Iris pigment epithelial cell (primary cell): ENCODE data around the gene MANBA.

Experiments used
- DNase-seq: peaks from one replicate; pipeline ENCODE4 v3.0.0-alpha.2; 2011; ENCODE audit warnings: low read depth

The MANBA gene

DNA sequence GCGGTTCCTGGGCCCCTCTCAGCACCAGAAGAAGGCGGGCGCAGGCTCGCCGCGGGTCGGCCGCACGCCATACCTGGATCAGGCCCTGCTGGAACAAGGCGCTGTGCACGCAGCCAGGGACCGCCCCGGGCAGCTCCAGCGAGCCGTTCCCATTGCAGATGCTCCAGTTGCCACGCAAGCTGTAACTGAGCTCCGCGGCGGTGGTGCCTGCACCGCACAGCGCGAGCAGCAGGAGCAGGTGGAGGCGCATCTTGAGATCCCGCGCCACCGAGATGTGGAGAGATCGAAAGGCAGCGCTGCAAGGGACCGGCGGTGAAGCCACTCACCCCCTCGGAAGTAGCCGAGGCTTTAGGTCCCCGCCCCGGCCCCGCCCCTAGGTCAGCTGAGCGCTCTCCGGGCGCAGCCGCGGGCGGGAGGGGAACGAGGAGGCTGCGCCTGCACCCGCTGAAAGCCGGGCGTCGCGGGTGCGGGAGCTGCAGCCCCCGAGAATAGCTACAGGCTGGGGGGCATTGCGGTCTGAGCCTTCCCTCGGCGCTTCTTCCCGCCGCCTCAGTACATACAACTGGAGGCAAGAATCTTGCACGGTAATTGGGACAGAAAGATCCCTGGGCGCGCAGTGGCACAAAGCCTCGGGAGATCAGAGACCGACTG lies at the start of gene MANBA:
Gene MANBA (minus strand): TSS at position 324 of the 651 bp plus-strand sequence. CDS start 74 bp downstream, at position 250.
- peak; percentile 81 for DNase-seq

DNA sequence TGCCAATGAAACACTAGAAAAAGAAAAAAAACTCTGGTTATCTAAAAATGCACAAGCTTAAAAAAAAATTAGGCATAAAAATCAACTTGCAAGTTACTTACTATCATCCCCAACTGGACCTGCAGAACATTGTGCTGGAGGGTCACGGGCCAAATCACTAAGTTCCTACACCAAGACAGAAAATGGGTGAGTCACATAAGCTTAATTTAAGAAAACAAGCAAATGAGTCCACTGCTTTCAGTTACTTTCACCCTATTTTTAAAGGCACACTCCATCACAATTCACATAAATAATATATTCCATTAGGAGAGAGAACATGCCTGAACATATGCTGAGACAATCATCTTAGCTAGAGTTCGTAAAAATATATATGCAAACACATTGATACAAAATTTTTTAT lies 48.9 kb upstream of the MANBA start:
- peak; percentile 41 for DNase-seq

DNA sequence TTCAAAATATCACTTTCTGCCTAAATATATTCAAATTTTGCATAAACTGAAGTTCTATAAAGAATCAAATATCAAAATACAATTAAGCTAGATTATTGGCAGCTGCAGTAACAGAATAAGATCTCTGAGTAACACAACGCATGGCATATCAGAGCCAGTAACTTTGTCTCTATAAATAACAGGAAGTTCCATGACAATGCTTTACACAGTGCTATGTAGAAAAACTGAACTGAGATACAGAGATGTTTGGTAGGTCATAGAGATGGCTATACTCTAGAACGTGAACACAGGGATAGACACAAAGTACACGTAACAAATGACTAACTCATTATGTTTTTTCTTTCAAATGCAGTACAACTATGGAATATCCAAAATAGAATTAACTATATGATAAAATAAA lies 48.4 kb upstream of the MANBA start:
- DNase-seq, result no peak

DNA sequence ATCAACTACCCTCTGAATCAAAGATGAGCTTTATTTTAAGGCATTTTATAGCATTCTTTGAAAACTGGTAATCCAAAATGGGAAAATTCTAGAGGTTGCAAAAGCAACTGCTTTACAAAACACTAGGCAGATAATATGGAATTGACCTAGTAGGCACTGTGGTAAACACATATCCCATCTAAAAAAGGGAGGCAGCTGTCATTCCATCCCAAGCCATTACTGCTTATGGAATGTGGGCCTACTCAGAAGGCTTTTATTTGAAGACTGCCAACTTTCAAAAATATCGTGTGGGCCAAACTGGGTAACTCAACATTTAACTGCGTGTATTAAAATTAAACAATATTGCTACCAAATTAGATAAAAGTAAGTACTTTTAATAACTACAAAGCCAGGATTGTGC lies 47.2 kb upstream of the MANBA start:
- no peak for DNase-seq

DNA sequence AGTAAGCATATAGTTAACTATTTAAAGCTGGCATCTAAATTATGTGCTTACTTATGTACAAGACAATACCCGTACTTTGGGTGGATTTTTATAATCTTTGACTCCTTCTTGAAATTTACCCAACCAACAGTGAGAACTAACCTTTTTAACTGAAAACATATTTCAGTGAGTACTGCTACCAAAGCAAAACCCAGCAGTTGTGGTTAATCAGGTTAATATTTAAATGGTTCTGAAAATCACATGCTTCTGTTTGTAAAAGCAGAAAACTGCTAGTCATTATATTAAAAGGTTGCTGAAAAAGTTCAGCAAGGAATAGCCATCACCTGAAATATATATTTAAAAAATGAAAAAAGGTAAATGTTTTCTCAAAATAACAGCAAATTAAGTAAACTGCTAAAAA lies 46.6 kb upstream of the MANBA start:
- no peak for DNase-seq

DNA sequence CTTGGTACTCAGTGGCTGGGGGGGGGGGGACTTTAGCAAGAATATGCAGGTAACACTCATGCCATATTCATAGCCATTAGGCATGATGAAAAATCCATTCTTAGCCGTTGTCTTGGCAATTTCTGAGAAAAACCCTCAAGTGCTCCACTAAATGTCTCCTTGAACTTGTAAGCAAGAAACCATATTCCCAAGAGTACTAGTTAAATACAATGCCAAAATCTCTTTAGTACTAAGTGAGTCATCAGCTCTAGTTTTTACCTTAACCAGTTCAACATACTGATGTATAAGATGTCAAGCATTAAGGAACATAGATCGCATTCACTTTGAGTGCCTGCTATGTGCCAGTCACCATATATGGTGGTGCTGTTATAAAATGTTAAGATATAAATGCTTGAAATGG lies 39.0 kb upstream of the MANBA start:
- DNase-seq, result no peak

DNA sequence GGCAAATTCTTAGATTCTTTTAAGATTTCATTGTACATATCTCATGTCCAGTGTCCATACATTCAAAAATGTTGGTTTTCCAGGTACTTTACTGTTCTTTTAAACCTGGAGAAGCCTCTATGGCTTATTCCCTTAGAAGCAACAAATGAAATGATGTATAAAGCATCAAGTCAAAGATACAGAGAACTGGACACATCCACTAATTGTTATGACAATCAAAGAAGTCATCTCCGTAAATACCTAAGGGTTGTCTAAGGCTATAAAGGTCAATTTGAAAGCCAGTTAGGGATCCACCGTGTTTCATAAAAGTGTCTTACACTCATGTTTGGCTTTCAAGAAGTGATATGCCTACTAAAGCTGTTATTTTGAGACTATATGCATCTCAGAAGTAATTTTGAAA lies 34.2 kb upstream of the MANBA start:
- no peak for DNase-seq

DNA sequence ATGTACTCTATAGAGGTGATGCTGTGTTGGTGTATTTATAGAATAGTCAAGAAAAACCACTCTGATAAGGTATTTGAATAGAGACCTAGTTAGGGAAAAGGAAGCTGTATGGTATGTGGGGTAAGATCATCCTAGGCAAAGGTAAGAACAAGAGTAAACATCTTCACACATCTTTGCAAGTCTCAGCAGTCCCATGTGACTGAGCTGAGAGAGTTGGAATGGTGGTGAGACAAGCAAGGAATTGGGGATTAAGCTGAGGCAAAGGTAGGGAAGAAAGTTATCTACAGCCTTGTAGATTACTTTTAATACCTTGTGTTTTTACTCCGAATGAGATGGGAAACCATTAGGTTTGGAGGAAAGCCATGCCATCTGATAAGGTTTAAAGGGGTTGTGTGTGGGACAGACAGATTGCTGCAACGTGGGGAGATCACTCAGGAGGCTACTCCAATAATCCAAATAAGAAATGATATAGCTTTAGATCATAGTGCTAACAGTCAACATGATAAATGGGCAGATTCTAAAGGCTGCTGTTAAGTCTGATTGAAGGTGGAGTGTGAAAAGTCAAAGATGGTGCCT lies 31.7 kb upstream of the MANBA start:
- DNase-seq, result no peak

DNA sequence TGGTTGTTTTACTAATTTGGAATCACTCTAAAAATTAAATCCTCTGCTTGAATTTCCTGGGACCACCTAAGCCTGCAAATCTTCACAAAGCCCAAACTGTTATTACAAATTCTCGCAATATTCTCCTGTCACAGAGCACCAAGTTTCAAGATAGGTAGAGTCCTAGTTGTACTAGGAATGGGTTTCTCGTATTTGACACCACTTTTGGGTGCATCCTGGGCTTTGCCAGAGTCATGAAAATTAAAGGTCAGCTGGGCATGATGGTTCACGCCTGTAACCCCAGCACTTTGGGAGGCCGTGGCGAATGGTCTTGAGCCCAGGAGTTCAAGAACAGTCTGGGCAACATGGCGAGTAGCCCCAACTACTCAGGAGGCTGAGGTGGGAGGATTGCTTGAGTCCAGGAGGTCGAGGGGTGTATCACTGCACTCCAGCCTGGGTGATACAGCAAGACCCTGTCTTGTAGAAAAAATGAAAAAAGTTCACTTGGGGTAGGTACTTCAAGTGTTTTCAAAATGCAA lies 30.6 kb upstream of the MANBA start:
- DNase-seq, result no peak

DNA sequence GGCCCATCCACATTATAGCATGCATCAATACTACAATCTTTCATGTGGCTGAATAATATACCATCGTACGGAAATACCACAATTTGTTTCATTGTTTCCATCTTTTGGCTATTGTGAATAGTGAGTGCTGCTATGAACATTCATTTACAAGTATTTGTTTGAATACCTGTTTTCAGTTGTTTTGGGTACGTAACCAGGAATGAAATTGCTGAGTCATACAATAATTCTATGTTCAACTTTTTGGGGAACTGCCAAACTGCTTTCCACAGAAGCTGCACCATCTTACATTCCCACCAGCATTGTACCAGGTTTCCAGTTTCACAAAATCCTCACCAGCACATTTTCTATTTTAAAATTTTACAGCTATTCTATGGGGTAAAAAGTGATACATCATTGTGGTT lies 28.5 kb upstream of the MANBA start:
- peak; percentile 84 for DNase-seq

DNA sequence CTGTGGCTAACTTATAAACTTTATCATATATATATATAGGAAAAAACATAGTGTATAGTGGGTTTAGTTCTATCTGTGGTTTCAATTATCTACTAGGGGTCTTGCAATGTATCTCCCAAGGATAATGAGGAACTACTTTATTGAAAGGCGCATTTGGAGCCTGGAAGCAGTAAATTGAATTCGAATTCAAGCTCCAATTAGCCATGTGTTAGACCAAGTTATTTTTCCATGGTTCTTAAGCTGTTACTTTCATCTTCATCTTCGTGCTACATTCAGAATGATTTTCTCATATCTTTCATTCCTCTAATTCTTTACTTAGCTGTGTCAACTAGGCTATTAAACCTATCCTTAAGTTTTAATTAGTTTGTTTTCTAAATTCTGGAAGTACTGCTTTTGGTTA lies 27.2 kb upstream of the MANBA start:
- DNase-seq, result no peak

DNA sequence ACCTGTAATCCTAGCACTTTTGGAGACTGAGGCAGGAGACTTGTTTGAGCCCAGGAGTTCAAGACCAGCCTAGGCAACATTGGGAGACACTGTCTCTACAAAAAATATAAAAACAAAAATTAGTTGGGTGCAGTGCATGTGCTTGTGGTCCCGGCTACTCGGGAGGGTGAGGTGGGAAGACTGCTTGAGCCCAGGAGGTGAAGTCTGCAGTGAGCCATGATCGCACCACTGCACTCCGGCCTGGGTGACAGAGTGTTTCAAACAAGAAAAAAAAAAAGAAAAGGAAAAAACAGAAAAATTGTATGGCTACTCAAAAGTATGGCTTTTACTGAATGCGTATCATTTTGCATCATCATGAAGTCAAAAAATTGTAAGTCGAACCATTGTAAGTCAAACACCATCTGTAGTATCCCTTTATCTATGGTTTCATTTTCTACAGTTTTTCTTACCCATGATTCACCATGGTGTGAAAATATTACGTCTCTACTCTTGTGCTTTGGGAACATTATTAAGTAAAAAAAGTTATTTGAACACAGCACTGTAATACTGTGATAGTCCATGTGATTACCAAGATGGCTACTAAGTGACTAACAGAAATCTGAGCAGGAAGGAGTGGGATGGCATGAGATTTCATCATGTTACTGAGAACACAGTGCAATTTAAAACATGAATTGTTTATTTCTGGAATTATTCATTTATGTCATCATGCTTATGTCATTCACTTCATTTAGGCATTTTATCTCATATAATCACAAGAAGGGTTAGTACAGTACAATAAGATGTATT lies 26.5 kb upstream of the MANBA start:
- peak; percentile 87 for DNase-seq

DNA sequence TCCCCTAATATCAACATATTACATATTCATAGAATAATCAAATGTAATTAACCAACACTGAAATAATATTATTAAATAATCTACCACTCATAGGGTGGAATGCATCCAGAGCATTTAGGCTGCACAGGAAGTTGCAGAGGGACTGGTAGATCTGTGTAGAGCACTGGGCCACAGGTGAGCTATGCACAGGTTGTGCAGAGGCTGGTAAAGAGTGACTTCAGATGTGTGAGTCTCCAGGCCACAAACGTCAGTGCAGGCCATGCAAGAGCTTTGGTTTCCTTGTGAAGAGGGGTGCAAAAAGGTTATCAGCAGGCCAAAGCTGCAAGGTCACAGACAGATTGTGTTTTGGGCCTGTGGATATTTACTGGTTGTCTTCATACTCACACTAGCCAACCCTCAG lies 25.5 kb upstream of the MANBA start:
- no peak for DNase-seq

DNA sequence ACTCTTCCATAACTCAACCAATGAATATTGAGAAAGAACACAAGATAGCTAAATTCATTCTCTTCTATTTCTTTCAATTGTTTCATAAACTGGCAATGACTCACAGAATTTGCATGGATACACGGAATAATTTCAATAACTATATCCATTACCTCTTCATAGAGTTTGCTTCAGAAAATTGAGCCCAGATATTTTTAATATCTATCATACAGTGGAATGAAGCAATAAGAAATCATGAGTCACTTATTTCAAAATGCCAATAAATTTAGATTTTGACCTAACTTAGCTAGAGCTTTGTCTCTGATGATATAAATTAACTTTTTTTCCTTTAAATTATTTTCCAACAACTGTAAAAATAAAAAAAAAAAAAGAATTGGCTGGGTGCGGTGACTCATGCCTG lies 22.2 kb upstream of the MANBA start:
- DNase-seq, result peak; percentile 45

DNA sequence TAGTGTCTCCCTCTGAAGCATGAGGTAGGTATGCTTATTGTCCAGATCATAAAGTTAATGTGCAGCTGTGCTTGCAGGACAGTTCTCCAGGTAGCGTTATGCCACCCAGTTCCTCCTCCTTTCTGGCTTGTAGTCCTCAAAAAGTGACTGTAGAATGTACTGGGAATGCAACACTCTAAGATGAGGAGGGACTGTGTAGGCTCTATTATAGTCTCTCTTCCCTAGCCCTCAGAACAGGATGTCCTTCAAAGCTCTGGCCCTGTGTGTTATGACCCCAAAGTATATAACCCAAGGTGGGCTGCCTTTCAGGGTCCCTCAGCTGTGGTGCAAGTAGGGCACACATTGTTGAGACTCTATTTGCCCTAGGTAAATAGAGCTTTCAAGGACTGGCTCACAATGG lies 20.8 kb upstream of the MANBA start:
- DNase-seq, result no peak

DNA sequence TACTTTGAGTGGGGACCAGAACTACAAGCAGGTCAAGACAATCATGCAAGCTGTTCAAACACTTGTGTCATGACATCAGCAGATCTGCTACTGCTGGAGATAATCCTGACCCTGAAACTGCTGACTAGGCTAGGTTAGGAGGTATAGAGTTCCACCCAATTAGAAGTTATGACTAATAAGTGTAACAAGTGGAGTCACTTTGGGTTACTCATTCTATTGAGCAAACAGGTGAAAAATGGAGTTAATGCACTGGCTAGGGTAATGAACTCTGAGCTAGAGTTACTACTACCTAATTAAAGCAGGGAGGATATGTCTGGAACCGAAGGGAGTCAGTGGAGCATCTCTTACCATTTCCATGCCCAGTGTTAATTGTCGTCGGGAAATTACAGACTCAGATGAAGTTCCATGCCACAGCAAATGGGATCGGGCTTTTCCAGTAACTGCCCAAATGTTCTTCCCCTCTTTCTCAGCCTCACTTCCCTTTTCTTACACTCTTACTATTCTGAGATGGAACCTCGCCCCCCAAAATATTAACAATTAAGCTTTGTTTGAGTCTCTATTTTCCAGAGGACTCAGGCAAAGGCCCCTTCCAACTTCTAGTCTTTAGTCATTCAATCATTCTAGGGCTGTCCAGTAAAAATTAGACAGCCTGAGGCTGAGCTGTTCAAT lies 19.8 kb upstream of the MANBA start:
- peak; percentile 61 for DNase-seq

DNA sequence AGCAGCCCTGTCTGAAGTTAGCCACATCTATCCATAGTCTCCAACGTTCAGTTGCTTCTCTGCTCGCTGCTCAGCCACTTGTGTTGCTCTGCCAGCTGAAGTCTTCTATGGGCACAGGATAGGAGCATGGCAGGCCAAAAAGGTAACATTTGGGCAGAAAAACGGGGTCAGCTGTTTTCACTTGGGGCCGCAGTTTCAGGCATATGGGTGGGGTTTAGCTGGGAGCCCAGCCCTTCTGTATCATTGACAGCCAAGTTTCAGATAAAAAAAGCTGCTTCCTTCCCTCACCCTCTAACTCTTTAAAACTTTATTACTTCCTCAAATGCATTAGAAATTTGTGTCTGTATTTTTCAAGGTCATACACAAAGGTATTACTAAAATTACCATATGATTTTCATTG lies 18.4 kb upstream of the MANBA start:
- DNase-seq, result no peak

DNA sequence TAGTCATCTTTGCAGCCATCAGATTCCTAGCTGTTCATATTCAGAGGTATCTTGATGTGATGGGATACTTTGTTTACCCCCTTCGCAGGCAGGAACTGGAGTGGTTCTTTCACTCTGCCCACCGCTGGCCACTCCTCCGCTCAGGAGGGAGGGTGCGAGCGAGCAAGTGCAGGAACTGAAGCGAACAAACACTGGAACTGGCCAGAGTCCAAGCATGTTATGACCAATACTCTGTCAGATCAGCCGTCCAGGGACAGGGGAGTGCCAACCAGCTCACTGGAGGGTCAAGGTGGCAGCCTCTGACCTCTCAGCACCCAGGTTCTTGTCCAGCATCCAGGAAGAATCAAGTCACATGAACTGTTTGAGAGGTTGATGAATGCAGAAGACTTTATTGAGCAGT lies 18.0 kb upstream of the MANBA start:
- DNase-seq, result no peak

DNA sequence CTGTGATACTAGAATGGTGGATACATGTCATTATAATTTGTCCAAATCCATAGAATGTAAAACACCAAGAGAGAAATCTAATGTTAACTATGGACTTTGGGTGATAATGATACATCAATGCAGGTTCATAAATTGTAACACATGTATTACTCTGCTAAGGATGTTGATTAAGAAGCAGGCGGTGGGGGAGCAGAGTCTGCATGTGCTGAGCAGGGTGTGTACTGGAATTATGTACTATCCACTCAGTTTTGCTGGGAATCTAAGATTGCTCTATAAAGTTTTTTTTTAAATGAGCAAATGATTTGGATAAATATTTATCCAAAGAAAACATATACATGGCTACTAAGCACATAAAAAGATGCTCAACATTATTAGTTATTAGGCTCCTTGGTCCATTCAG lies 15.0 kb upstream of the MANBA start:
- no peak for DNase-seq

DNA sequence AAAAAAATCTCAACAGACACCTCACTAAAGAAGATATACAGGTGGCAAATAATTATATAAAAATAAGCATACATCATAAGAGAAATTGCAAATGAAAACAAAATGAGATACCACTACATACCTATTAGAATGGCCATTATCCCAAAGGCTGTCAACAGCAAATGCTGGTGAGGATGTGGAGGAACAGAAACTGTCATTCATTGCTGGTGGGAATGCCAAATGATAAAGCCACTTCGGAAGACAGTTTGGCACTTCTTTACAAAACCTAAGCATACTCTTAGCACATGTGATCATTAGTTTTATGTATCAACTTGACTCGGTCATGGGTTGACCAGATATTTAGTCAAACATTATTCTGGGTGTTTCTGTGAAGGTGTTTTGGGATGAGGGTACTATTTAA lies 13.5 kb upstream of the MANBA start:
- DNase-seq, result no peak

DNA sequence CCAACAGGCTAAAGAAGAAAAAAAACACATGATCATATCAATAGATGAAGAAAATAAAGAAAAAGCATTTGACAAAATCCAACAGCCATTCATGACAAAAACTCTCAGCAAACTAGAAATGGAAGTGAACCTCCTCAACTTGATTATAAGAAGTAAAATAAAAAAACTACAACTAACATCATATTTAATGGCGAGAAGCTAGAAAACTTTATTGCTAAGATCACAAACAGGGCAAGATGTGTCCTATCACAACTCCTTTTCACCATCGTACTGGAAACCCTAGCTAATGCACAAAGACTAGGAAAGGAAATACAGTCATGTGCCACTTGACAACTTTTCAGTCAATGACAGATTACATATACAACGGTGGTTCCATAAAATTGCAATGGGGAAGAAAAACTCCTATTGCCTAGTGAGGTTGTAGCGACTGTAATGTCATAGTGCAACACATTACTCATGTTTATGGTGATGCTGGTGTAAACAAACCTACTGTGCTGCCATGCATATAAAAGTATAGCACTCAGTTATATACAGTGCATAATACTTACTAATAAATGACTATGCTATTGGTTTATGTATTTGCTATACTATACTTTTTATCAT lies 12.1 kb upstream of the MANBA start:
- DNase-seq, result no peak

DNA sequence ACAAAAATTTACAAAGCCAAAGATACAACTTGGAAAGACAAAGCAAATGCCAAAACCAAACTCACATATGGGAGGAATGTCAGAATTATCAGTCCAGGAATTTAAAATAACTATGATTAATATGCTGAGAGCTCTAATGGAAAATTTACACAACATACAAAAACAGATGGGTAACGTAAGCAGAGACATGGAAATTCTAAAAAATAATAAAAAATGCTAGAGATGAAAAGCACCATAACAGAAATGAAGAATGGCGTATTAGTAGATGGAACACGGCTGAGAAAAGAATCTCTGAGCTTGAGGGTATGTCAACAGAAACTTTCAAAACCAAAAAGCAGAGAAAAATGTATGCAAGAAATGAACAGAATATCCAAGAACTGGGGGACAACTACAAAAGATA lies 4.1 kb upstream of the MANBA start:
- DNase-seq, result no peak
